C4-2B (cell line): Measurements from ENCODE around the gene LAPTM5.

ENCODE experiments used
- CTCF ChIP-seq: fragments of 450-650 bp; conservative IDR thresholded peaks from 2 replicates; pipeline ENCODE4 v1.5.1; 2017; ENCODE audit warnings: mild to moderate bottlenecking
- ZFX ChIP-seq: fragments of 450-650 bp; IDR thresholded peaks from 2 replicates; pipeline ENCODE4 v1.6.1; 2017

- TF ChIP-seq ZFX (no peak), CTCF (no peak)
Measured at GRCh38 chr1:30696831-30697230, 60.7 kb downstream of the LAPTM5 start.
